ENCODE data around the gene LGR5. TPM values are rescaled to one million over a fixed set of nuclear protein-coding genes. Genes with fewer than 3 reads are reported as not detected.

LGR5 gene
- total RNA-seq, 4 donors from 2014 or later = 0.11 to 0.71 (median 0.34) TPM

GRCh38 chr12:71415336-71416231, 24.0 kb upstream of the LGR5 start:
- 30 to 32% methylated on average over 7 of the region's 7 CpGs for WGBS, 2 donors
- H3K27ac ChIP-seq = no peak overlapping the region
- DNase-seq = peak in 1 of 2 donors; percentile 7
- H3K4me3 ChIP-seq (replicated peaks in 1 of 3) = no peak overlapping the region
- H3K36me3 ChIP-seq = no peaks in the 10 kb centered on the region
- TF ChIP-seq CTCF (IDR thresholded peaks at IDR 0.05) = peak in 5 of 6 experiments; percentile 30 to 66 (median 51)
- TF ChIP-seq POLR2A (IDR thresholded peaks at IDR 0.05) = no peak
- intact Hi-C loops (cut with DNase I) = no loop called here
- no peaks in the 10 kb centered on the region for H3K4me1 ChIP-seq
- no peaks in the 10 kb centered on the region for H3K27me3 ChIP-seq
- no peaks in the 10 kb centered on the region for H3K9me3 ChIP-seq

DNA sequence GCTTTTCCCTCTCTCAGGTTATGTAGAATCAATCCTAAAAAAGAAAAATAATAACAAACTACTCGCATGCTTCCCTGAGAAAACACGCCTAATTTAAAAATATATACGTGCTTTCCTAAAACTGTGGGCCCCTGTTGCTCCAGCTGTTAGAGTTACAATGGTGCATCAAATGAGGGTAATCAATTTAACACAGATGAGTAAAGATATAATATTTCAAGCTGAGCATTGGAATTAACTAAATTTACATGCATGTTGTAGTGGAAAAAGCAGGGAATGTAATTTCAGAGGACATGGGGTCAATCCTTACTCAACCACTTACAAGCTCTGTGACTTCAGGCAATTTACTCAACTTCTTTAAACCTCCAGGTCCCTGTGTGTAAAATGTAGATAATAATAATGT, 22.4 kb upstream of the LGR5 start:
- Histone ChIP-seq H3K27ac (no peak overlapping the region), H3K27me3 (no peaks in the 10 kb centered on the region), H3K4me1 (no peaks in the 10 kb centered on the region), H3K4me3 (replicated peaks in 1 of 3) (no peak overlapping the region), H3K36me3 (no peaks in the 10 kb centered on the region), H3K9me3 (no peaks in the 10 kb centered on the region)
- intact Hi-C loops (cut with DNase I) = no loop called here
- TF ChIP-seq POLR2A (IDR thresholded peaks at IDR 0.05) (no peak), CTCF (IDR thresholded peaks at IDR 0.05) (no peak)
- no peak for DNase-seq
- 94 to 98% methylated on average over 3 of the region's 3 CpGs for WGBS, 2 donors

DNA sequence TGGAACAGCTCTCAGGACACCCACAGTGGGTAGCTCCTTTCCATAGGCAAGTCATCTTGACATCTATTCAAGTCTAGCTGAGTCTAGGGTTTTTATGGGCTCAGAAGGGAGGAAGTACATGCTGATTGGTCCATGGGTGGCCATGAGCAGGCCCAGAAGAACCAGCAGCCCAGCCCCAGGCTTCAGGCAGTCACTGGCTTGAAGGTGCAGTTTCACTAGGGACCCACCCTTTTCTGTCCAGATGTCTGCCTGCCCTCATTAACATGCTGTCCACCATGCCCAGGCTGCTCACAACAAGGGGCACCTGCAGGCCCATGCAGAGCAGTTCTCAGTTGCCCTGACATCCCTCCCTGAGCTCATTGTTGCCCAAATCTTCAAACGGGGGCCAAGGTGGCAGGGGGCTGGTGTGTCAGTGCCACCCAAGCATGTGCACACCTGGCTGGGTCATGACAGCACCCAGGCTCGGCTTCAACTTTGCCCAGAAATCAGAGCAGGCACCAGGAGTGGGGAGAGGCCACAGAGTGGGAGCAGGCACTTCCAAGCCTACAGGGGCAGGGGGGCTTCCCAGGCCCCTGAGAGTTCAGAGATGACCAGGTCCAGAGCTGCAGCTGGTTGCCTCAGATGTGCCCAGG, 18.7 kb upstream of the LGR5 start:
- no peak overlapping the region for H3K27ac ChIP-seq

GRCh38 chr12:71425568-71426299, 13.9 kb upstream of the LGR5 start:
- no peak overlapping the region for H3K4me3 ChIP-seq (replicated peaks in 1 of 3)
- no peaks in the 10 kb centered on the region for H3K4me1 ChIP-seq
- H3K27ac ChIP-seq = no peak overlapping the region
- intact Hi-C loops (cut with DNase I) = no loop called here
- TF ChIP-seq POLR2A (IDR thresholded peaks at IDR 0.05) = no peak
- no peak for TF ChIP-seq CTCF (IDR thresholded peaks at IDR 0.05)
- no peaks in the 10 kb centered on the region for H3K9me3 ChIP-seq
- WGBS, 2 donors = 94% methylated on average over 4 of the region's 4 CpGs
- H3K27me3 ChIP-seq = no peaks in the 10 kb centered on the region
- no peaks in the 10 kb centered on the region for H3K36me3 ChIP-seq
- DNase-seq = no peak

More for the DNA sequence above, 18.7 kb upstream of the LGR5 start:
- Histone ChIP-seq H3K4me3 (replicated peaks in 1 of 3) (no peak overlapping the region), H3K36me3 (no peaks in the 10 kb centered on the region), H3K9me3 (no peaks in the 10 kb centered on the region), H3K4me1 (no peaks in the 10 kb centered on the region), H3K27me3 (no peaks in the 10 kb centered on the region)
- no peak for DNase-seq
- WGBS, 2 donors = 63 to 90% methylated on average over 2 of the region's 2 CpGs
- intact Hi-C loops (cut with DNase I) = no loop called here
- TF ChIP-seq POLR2A (IDR thresholded peaks at IDR 0.05) (no peak), CTCF (IDR thresholded peaks at IDR 0.05) (no peak)

Measured in thyroid gland (tissue), 4 donors.